ENCODE data around the gene ARVCF. TPM values are rescaled to one million over a fixed set of nuclear protein-coding genes. Genes with fewer than 3 reads are reported as not detected.

ARVCF gene
- total RNA-seq, 1 donor: 27.1 TPM

GRCh38 chr22:20064140-20064480 is 47.5 kb upstream of the ARVCF start:
- H3K4me2 ChIP-seq (ENCODE audit: insufficient read depth, low read length): no peak overlapping the region
- H3K79me2 ChIP-seq (ENCODE audit: insufficient read depth, low read length): no peaks in the 10 kb centered on the region
- no peaks in the 10 kb centered on the region for H3K9me3 ChIP-seq (ENCODE audit: low read depth, low read length)
- peak; percentile 29 for DNase-seq (ENCODE audit: insufficient read length, low spot score, missing footprints)
- TF ChIP-seq, protein P1, sequence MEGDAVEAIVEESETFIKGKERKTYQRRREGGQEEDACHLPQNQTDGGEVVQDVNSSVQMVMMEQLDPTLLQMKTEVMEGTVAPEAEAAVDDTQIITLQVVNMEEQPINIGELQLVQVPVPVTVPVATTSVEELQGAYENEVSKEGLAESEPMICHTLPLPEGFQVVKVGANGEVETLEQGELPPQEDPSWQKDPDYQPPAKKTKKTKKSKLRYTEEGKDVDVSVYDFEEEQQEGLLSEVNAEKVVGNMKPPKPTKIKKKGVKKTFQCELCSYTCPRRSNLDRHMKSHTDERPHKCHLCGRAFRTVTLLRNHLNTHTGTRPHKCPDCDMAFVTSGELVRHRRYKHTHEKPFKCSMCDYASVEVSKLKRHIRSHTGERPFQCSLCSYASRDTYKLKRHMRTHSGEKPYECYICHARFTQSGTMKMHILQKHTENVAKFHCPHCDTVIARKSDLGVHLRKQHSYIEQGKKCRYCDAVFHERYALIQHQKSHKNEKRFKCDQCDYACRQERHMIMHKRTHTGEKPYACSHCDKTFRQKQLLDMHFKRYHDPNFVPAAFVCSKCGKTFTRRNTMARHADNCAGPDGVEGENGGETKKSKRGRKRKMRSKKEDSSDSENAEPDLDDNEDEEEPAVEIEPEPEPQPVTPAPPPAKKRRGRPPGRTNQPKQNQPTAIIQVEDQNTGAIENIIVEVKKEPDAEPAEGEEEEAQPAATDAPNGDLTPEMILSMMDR (IDR thresholded peaks at IDR 0.05; ENCODE audit: extremely low read depth, low read depth, low read length): no peak
- peaks cover 9% of the 10 kb centered on the region for H4K20me1 ChIP-seq (ENCODE audit: insufficient read depth, low read length)
- H3K27ac ChIP-seq (ENCODE audit: low read depth, low read length): no peak overlapping the region
- H3K4me1 ChIP-seq (ENCODE audit: insufficient read depth, low read length): no peaks in the 10 kb centered on the region
- no peaks in the 10 kb centered on the region for H3K27me3 ChIP-seq (ENCODE audit: insufficient read depth, low read length)
- peaks cover 20% of the 10 kb centered on the region for H3K36me3 ChIP-seq (ENCODE audit: insufficient read depth, low read length)
- no peak overlapping the region for H2AFZ ChIP-seq (ENCODE audit: low read length)
- H3K4me3 ChIP-seq (ENCODE audit: insufficient read depth, low read length): no peak overlapping the region

DNA sequence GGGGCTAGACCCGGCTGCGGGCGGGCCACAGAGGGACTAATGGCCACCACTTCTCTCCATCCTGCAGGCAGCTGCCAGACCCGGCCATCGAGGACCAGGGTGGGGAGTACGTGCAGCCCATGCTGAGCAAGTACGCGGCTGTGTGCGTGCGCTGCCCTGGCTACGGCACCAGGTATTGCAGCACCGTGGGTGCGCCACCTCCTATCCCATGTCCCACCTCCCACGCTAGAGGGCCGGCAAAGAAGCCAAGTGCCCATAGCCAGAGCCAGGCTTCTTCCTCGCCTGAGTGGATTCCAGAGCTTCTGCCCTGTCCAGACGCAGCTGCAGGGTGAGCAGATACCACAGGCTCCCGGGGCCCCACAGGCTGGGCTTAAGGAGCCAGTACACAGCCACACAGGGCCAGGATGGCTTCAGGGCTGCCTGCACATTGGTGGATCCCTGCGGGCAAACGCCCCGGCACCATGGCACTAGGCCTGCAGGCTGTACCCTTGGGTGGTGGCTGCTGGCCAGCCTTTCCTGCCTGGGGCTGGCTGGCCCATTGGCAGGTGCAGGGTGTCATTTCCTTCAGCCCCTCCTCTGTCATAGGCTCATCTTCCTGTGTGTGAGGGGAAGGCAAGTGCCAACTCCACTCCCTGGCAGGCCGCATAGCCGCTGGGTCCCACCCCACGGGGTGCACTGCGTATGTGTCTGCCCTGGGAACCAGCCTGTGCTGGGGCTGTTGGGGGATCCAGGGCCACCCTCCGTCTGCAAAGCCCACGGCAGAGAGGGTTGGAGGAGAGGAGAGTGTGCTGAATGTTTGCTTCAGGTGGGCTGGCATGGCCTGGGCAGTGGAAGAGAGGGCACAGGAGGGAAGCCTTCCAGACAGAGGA is 46.9 kb upstream of the ARVCF start:
- peak; percentile 58 for DNase-seq (ENCODE audit: insufficient read length, low spot score, missing footprints)
- no peaks in the 10 kb centered on the region for H3K9me3 ChIP-seq (ENCODE audit: low read depth, low read length)
- no peaks in the 10 kb centered on the region for H3K4me1 ChIP-seq (ENCODE audit: insufficient read depth, low read length)
- TF ChIP-seq, protein P1 (IDR thresholded peaks at IDR 0.05; ENCODE audit: extremely low read depth, low read depth, low read length): no peak
- no peak overlapping the region for H3K27ac ChIP-seq (ENCODE audit: low read depth, low read length)
- no peaks in the 10 kb centered on the region for H3K27me3 ChIP-seq (ENCODE audit: insufficient read depth, low read length)
- H3K36me3 ChIP-seq (ENCODE audit: insufficient read depth, low read length): peaks cover 26% of the 10 kb centered on the region
- H3K79me2 ChIP-seq (ENCODE audit: insufficient read depth, low read length): no peaks in the 10 kb centered on the region
- H4K20me1 ChIP-seq (ENCODE audit: insufficient read depth, low read length): peaks cover 9% of the 10 kb centered on the region
- H2AFZ ChIP-seq (ENCODE audit: low read length): no peak overlapping the region
- no peak overlapping the region for H3K4me3 ChIP-seq (ENCODE audit: insufficient read depth, low read length)
- H3K4me2 ChIP-seq (ENCODE audit: insufficient read depth, low read length): no peak overlapping the region

- H4K20me1 ChIP-seq (ENCODE audit: insufficient read depth, low read length): peaks cover 9% of the 10 kb centered on the region
- no peak overlapping the region for H3K27ac ChIP-seq (ENCODE audit: low read depth, low read length)
- no peak overlapping the region for H2AFZ ChIP-seq (ENCODE audit: low read length)
- H3K4me1 ChIP-seq (ENCODE audit: insufficient read depth, low read length): no peaks in the 10 kb centered on the region
- peaks cover 27% of the 10 kb centered on the region for H3K36me3 ChIP-seq (ENCODE audit: insufficient read depth, low read length)
- DNase-seq (ENCODE audit: insufficient read length, low spot score, missing footprints): peak; percentile 96
- TF ChIP-seq, protein P1 (IDR thresholded peaks at IDR 0.05; ENCODE audit: extremely low read depth, low read depth, low read length): no peak
- no peak overlapping the region for H3K4me3 ChIP-seq (ENCODE audit: insufficient read depth, low read length)
- no peaks in the 10 kb centered on the region for H3K79me2 ChIP-seq (ENCODE audit: insufficient read depth, low read length)
- no peaks in the 10 kb centered on the region for H3K9me3 ChIP-seq (ENCODE audit: low read depth, low read length)
- no peaks in the 10 kb centered on the region for H3K27me3 ChIP-seq (ENCODE audit: insufficient read depth, low read length)
- H3K4me2 ChIP-seq (ENCODE audit: insufficient read depth, low read length): no peak overlapping the region
These were observed 46.1 kb upstream of the ARVCF start for GRCh38 chr22:20062766-20063083.

- TF ChIP-seq, protein P1 (IDR thresholded peaks at IDR 0.05; ENCODE audit: extremely low read depth, low read depth, low read length): no peak
- H3K4me2 ChIP-seq (ENCODE audit: insufficient read depth, low read length): no peak overlapping the region
- no peaks in the 10 kb centered on the region for H3K9me3 ChIP-seq (ENCODE audit: low read depth, low read length)
- no peaks in the 10 kb centered on the region for H3K79me2 ChIP-seq (ENCODE audit: insufficient read depth, low read length)
- H4K20me1 ChIP-seq (ENCODE audit: insufficient read depth, low read length): peaks cover 9% of the 10 kb centered on the region
- no peak overlapping the region for H3K27ac ChIP-seq (ENCODE audit: low read depth, low read length)
- no peaks in the 10 kb centered on the region for H3K27me3 ChIP-seq (ENCODE audit: insufficient read depth, low read length)
- no peak overlapping the region for H3K4me3 ChIP-seq (ENCODE audit: insufficient read depth, low read length)
- H3K36me3 ChIP-seq (ENCODE audit: insufficient read depth, low read length): peaks cover 27% of the 10 kb centered on the region
- no peak overlapping the region for H2AFZ ChIP-seq (ENCODE audit: low read length)
- no peaks in the 10 kb centered on the region for H3K4me1 ChIP-seq (ENCODE audit: insufficient read depth, low read length)
- DNase-seq (ENCODE audit: insufficient read length, low spot score, missing footprints): peak; percentile 36
These were observed 45.6 kb upstream of the ARVCF start for GRCh38 chr22:20062043-20062765.
